GM12891 (cell line): Measurements from ENCODE around the gene PREX1.

Source experiments
- DNase-seq: peaks from one replicate; pipeline ENCODE4 v3.0.0; 2011; ENCODE audit warnings: low spot score; ENCODE audit not compliant: insufficient read length
- FAIRE-seq: peaks from 2 replicates; lab custom pipeline; 2011; peaks lifted over from hg19 to GRCh38; lab: Jason Lieb, UNC
- PAX5 ChIP-seq: IDR thresholded peaks from 2 replicates; pipeline ENCODE4 v1.6.1; 2011; ENCODE audit warnings: low read length, moderate library complexity, mild to moderate bottlenecking; ENCODE audit not compliant: insufficient read depth, severe bottlenecking
- POLR2A ChIP-seq: IDR thresholded peaks from 2 replicates; pipeline ENCODE4 v1.6.1; 2011; ENCODE audit warnings: low read depth, low read length, control low read depth
- POLR2AphosphoS5 ChIP-seq: IDR thresholded peaks from 2 replicates; pipeline ENCODE4 v1.6.1; 2011; ENCODE audit warnings: low read depth, low read length, control low read depth
- POU2F2 ChIP-seq: IDR thresholded peaks from 2 replicates; pipeline ENCODE4 v1.6.1; 2011; ENCODE audit warnings: low read depth, mild to moderate bottlenecking, control low read depth, low read length, moderate library complexity
- SPI1 ChIP-seq: IDR thresholded peaks from 2 replicates; pipeline ENCODE4 v1.6.1; 2011; ENCODE audit warnings: low read depth, low read length, control low read depth
- TAF1 ChIP-seq: IDR thresholded peaks from 2 replicates; pipeline ENCODE4 v1.6.1; 2011; ENCODE audit warnings: low read depth, low read length, control low read depth

The PREX1 gene

DNA sequence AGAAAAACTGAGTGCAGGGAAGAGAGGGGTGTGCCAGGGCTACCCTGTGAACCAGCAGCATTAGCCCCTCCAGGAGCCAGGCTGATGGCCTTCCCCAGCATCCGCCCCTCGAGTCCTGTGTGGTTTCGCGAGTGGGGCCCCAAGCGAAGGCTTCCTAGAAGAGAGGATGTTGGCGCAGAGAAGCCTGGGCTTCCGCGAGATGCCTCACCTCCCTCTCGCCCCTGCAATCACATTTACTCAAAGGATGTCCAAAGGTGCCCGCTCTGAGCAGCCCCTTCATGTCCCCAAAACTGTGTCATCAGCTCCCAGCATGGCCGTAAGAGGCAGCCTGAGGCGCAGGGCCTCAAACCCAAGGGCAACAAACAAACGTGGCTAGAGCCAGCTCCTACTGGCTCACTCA is 111.7 kb downstream of the PREX1 start:
- TF ChIP-seq TAF1 (no peak), PAX5 (no peak), POLR2A (no peak), SPI1 (no peak), POLR2AphosphoS5 (no peak), POU2F2 (no peak)
- FAIRE-seq (no peak), DNase-seq (no peak)

DNA sequence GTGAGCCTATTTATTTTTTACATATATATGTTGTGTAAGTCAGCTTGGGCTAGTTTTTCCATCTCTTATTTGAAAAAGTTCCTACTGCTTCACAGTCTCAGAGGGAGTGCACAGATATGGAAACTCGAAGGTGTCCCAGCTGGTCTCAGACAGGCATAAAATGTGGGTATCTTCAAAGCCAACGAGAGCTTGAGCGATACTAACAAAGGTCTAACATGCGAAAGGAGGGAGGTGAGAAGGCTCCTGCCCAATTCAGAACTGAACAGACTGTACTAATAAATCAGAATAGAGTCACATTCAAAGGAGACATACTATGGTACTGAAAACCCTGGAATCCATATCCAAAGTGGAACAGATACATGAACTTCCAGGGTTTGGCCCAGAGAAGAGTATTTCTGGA is 113.0 kb downstream of the PREX1 start:
- TF ChIP-seq SPI1: no peak
- no peak for TF ChIP-seq POLR2AphosphoS5
- TF ChIP-seq POU2F2: no peak
- TF ChIP-seq PAX5: no peak
- no peak for TF ChIP-seq TAF1
- DNase-seq (no peak), FAIRE-seq (no peak)

DNA sequence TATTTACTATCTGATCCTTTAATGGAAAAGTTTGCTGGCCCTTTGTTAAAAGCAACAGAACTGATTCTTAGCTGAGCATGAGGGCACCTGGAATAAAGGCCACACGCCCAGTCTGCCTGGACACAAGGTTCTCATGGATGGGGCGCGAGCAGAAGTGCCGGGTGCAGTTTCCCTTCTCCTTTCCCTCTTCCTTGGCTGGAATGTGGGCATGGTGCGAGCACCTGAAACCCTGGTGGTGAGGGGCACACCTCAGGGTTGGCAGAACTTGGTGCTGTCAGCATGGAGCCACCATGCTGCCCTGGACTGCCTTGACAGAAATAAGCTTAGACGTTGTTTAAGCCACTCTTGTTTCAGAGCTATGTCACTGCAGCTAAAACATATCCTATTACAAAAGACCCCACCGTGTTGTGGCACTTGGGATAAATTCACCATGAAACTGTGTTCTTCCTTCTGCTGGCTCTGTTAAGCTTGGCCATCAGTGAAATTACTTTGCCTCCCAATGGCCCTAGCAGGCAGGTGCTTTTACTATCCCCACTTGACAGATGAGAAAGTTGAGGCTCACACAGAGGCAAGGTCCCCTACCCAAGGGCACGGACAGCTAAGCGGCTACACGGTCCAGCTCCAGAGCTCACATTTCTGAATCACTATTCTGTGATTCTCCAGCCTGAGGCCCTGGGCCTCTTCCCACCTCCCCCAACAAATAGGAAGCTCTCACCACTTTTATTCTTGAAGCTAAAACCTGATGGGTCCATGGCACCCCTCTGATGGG is 115.9 kb downstream of the PREX1 start:
- TF ChIP-seq POU2F2: no peak
- no peak for TF ChIP-seq TAF1
- TF ChIP-seq PAX5: no peak
- no peak for TF ChIP-seq SPI1
- no peak for TF ChIP-seq POLR2AphosphoS5
- no peak for TF ChIP-seq POLR2A
- DNase-seq: no peak
- no peak for FAIRE-seq

DNA sequence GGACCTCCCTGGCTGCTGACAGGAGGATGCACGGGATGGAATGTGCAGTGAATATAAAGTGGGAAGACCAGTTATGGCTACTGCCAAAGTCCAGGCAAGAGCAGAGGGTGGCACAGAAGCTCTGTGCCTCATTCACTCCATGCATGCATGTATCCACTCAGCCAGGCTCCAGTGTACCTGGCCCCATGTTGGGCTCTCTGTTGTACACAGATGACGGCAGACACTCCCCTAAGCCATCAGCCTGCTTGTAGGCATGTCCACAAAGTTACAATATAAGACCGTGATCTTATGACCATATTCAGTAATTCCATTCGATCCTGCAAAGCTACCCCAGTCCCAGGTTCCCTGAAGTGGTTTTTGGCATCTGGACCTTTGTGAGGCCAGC is 116.8 kb downstream of the PREX1 start:
- FAIRE-seq (no peak), DNase-seq (no peak)
- no peak for TF ChIP-seq SPI1
- TF ChIP-seq POLR2A: no peak
- no peak for TF ChIP-seq PAX5
- TF ChIP-seq POU2F2: no peak
- TF ChIP-seq TAF1: no peak
- TF ChIP-seq POLR2AphosphoS5: no peak

DNA sequence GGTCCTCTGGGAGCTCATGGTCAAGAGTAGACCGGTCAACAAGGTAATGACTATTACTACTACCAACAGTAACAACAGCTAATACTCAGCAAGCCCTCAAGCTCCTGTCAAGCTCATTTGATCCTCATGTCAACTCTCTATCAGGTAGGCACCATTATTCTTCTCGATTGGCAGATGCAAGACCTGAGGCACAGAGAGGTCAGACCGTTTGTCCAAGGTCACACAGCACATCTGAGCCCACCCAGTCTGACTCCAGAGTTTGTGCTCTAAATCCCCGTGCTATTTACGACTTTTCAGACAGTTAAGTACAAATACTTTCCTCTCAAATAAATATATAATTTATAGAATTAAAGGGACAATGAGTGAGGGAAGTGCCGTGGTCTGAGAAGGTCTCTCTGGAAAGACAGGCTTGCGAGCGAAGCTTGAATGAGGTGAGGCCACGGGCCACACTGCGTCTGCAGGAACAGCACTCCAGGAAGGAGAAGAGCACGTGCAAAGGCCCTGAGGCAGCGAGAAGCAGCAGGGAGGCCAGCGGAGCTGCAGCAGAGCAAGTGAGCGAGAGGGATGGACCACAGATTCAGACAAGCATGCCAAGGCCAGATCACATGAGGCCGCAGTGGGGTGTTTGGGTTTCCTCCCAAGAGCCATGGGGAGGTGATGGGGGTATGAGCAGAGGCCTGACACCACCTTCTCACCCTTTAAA is 117.3 kb downstream of the PREX1 start:
- no peak for FAIRE-seq
- no peak for TF ChIP-seq SPI1
- TF ChIP-seq POU2F2: no peak
- TF ChIP-seq POLR2A: no peak
- no peak for TF ChIP-seq PAX5
- TF ChIP-seq POLR2AphosphoS5: no peak
- TF ChIP-seq TAF1: no peak

DNA sequence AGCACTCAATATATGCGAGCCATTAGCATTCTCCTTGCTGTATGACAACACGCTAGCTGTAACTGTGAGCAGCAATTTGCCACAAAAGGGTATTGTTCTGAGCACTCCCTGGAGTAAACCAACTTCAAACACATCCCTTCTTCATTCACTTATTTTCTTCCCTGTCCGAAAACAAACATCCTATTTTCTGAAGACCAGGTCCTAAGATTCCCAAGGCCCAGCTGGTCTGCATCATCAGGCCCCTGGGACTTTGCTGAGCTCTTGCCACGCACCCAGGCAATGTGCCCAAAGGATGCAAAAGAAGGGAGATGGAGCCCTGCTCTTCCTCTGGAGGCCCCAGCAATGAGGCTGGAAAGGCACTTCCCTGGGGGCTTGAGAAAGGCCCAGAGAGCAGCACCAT is 118.1 kb downstream of the PREX1 start:
- TF ChIP-seq POLR2A: no peak
- no peak for TF ChIP-seq PAX5
- no peak for TF ChIP-seq POU2F2
- no peak for TF ChIP-seq SPI1
- TF ChIP-seq POLR2AphosphoS5: no peak
- TF ChIP-seq TAF1: no peak
- DNase-seq: no peak
- FAIRE-seq: no peak

More for the DNA sequence above, 117.3 kb downstream of the PREX1 start:
- DNase-seq: no peak

DNA sequence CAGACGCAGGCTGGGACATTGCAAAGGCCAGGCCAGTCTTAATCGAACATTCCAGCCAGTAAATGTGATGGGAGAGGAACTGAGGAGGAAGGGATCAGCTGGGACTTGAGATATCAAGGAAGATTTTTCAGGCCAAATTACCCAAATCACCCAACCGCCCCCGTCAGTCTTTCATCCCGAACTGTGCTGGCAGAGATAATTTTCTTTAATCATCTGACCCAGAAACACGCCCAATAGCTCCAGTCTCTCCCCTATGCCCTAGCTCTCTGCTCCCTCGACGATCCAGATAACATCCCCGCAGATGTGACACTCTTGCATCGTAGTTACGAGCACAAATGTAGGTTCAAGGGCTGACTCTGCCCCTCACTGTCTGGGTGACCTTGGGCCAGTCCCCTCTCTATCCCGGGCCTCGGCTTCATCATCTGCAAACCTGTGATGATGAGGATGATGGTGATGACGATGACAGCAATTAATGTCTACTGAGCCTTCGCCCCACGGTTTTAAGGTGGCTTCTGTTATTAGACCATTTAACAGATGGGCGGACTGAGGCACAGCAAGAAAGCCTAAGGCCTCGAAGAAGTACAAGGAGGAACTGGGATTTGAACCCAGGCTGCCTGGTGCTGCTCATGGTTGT is 118.6 kb downstream of the PREX1 start:
- DNase-seq (no peak), FAIRE-seq (no peak)
- TF ChIP-seq SPI1: no peak
- no peak for TF ChIP-seq POU2F2
- no peak for TF ChIP-seq TAF1
- TF ChIP-seq POLR2A: no peak
- TF ChIP-seq PAX5: no peak
- TF ChIP-seq POLR2AphosphoS5: no peak

DNA sequence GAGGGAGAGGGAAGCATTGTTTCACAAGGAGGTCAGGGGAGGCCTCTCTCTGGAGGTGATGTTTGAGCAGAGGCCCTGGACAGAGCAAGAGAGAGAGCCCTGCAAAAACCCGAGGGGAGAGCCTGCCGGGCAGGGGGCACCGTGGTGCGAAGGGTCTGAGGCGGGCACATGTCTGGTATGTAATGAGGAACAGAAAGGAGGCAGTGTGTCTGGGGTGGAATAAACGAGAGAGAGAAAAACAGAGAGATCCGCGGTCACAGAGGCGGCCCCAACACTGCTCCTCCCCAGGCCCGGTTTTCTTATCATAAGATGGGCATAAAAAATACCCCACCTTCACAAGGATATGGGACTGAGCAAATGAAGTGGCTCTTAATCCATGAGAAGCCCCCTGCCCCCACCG is 119.2 kb downstream of the PREX1 start:
- no peak for DNase-seq
- TF ChIP-seq PAX5: no peak
- no peak for TF ChIP-seq POLR2A
- TF ChIP-seq TAF1: no peak
- TF ChIP-seq SPI1: no peak
- no peak for TF ChIP-seq POLR2AphosphoS5
- no peak for TF ChIP-seq POU2F2
- no peak for FAIRE-seq

DNA sequence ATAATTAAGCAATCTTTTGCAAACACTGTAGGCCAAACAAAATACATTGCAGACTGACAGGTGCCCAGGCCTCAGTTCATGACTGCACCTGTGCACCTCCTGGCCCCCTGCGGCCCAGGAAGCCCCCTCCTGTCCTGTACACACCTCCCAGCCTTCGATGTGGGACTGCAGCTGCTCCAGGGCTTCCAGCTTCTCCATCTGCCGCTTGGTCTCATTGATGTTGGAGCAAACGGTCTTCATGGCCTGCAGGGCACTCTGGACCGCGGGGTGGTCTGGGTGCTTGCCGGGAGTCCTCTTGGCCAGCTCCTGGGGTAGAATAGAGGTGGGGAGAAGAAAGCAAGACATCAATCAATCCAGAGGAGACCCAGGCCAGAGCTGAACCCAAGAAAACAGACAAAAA is 119.7 kb downstream of the PREX1 start:
- DNase-seq (no peak), FAIRE-seq (no peak)
- no peak for TF ChIP-seq POLR2A
- TF ChIP-seq SPI1: no peak
- TF ChIP-seq PAX5: no peak
- no peak for TF ChIP-seq POLR2AphosphoS5
- no peak for TF ChIP-seq TAF1
- no peak for TF ChIP-seq POU2F2
